Measurements from ENCODE around the gene SKAP2.

Gene SKAP2

GRCh38 chr7:26664735-26665416 lies 199.5 kb downstream of the SKAP2 start:
- DNase-seq (ENCODE audit: low read depth in 2 of 2) = peak in 1 of 2 donors; percentile 7

- no peak for DNase-seq (ENCODE audit: low read depth in 2 of 2)
Observed at GRCh38 chr7:26664274-26664673, 200.1 kb downstream of the SKAP2 start.

GRCh38 chr7:26663874-26664273 lies 200.5 kb downstream of the SKAP2 start:
- DNase-seq (ENCODE audit: low read depth in 2 of 2) = no peak

GRCh38 chr7:26662646-26663045 lies 201.7 kb downstream of the SKAP2 start:
- no peak for DNase-seq (ENCODE audit: low read depth in 2 of 2)

GRCh38 chr7:26659121-26659520 lies 205.3 kb downstream of the SKAP2 start:
- no peak for DNase-seq (ENCODE audit: low read depth in 2 of 2)

GRCh38 chr7:26658389-26659084 lies 205.9 kb downstream of the SKAP2 start:
- DNase-seq (ENCODE audit: low read depth in 2 of 2) = no peak

- DNase-seq (ENCODE audit: low read depth in 2 of 2) = no peak
Observed at GRCh38 chr7:26657686-26658388, 206.6 kb downstream of the SKAP2 start.

GRCh38 chr7:26657206-26657641 lies 207.2 kb downstream of the SKAP2 start:
- DNase-seq (ENCODE audit: low read depth in 2 of 2) = no peak

GRCh38 chr7:26656735-26657134 lies 207.7 kb downstream of the SKAP2 start:
- no peak for DNase-seq (ENCODE audit: low read depth in 2 of 2)

GRCh38 chr7:26655781-26656180 lies 208.6 kb downstream of the SKAP2 start:
- DNase-seq (ENCODE audit: low read depth in 2 of 2) = no peak

GRCh38 chr7:26653430-26654399 lies 210.7 kb downstream of the SKAP2 start:
- no peak for DNase-seq (ENCODE audit: low read depth in 2 of 2)

GRCh38 chr7:26652401-26653100 lies 211.8 kb downstream of the SKAP2 start:
- no peak for DNase-seq (ENCODE audit: low read depth in 2 of 2)

- DNase-seq (ENCODE audit: low read depth in 2 of 2) = no peak
Observed at GRCh38 chr7:26650103-26650502, 214.3 kb downstream of the SKAP2 start.

- DNase-seq (ENCODE audit: low read depth in 2 of 2) = no peak
Observed at GRCh38 chr7:26649388-26649787, 215.0 kb downstream of the SKAP2 start.

GRCh38 chr7:26648554-26648953 lies 215.8 kb downstream of the SKAP2 start:
- DNase-seq (ENCODE audit: low read depth in 2 of 2) = no peak

- no peak for DNase-seq (ENCODE audit: low read depth in 2 of 2)
Observed at GRCh38 chr7:26646336-26647048, 217.9 kb downstream of the SKAP2 start.

GRCh38 chr7:26645121-26645520 lies 219.3 kb downstream of the SKAP2 start:
- no peak for DNase-seq (ENCODE audit: low read depth in 2 of 2)

- no peak for DNase-seq (ENCODE audit: low read depth in 2 of 2)
Observed at GRCh38 chr7:26642416-26642815, 222.0 kb downstream of the SKAP2 start.

GRCh38 chr7:26639695-26640094 lies 224.7 kb downstream of the SKAP2 start:
- DNase-seq (ENCODE audit: low read depth in 2 of 2) = no peak

- DNase-seq (ENCODE audit: low read depth in 2 of 2) = no peak
Observed at GRCh38 chr7:26639111-26639510, 225.3 kb downstream of the SKAP2 start.

Data from stimulated activated CD4-positive, alpha-beta T cell treated with anti-CD3 and anti-CD28 coated beads, Interleukin-15, amount 100 ng/mL, for 48 hours (primary cell).